ENCODE results near the gene KCTD6. TPM values are rescaled to one million over a fixed set of nuclear protein-coding genes. Genes with fewer than 3 reads are reported as not detected.
A peak's percentile ranks its signal among the peaks of the same experiment; 100 is the strongest.

KCTD6 gene
- total RNA-seq, 6 experiments from 2014 or later = 6.4 to 9.6 (median 7.4) TPM

DNA sequence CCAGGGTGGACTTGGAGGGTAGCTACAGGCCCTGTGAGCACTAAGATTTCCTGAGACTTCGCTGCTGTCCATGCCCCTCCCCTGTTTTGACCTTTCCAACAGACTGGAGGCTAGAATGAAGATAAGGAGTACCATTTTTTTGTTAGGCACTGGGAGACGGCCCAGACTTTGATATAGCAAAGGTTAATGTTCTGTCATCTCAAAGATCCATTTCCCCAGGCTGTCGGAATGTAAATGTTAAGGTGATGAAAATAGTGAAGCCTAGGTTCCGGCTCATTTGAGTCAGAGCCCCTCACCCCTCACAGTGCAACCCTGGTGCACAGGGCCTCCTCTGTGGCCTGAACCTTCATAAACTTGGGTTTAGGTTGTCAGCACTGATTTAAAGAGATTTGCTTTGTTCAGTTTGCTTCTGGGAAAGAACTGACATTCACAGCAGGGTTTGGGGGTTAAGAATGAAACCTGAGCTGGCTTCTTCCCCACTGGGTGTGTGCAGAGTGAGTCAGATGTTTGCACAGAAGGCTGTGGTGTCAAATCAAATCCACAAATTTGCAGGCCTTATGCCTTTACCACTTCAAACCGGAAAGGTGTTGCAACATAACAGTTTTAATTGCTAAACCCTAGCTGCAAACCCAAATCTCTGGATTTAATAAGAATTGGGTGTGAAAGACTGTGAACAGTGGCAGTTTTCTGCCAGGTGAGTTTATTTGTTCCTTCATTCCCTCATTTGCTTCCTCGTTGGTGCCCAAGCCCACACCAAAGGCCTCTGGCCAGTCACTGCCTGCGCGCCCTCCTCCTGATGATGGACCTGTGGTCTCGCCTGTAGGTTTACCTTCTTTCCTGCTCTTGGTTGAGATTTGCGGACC is 20.6 kb upstream of the KCTD6 start:
- Mint-ChIP-seq H3K4me1 (ENCODE audit: low read depth) (peaks cover 16% of the 10 kb centered on the region), H3K27ac (no peak overlapping the region), H3K9me3 (no peaks in the 10 kb centered on the region), H3K4me3 (no peak overlapping the region; the same call in 1 of the 2 replicates), H3K27me3 (ENCODE audit: insufficient read depth) (peaks cover 8% of the 10 kb centered on the region), H3K36me3 (ENCODE audit: low read depth) (no peaks in the 10 kb centered on the region)
- TF ChIP-seq, protein P1, sequence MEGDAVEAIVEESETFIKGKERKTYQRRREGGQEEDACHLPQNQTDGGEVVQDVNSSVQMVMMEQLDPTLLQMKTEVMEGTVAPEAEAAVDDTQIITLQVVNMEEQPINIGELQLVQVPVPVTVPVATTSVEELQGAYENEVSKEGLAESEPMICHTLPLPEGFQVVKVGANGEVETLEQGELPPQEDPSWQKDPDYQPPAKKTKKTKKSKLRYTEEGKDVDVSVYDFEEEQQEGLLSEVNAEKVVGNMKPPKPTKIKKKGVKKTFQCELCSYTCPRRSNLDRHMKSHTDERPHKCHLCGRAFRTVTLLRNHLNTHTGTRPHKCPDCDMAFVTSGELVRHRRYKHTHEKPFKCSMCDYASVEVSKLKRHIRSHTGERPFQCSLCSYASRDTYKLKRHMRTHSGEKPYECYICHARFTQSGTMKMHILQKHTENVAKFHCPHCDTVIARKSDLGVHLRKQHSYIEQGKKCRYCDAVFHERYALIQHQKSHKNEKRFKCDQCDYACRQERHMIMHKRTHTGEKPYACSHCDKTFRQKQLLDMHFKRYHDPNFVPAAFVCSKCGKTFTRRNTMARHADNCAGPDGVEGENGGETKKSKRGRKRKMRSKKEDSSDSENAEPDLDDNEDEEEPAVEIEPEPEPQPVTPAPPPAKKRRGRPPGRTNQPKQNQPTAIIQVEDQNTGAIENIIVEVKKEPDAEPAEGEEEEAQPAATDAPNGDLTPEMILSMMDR (IDR thresholded peaks at IDR 0.05) = no peak
- DNase-seq = peak; percentile 71

DNA sequence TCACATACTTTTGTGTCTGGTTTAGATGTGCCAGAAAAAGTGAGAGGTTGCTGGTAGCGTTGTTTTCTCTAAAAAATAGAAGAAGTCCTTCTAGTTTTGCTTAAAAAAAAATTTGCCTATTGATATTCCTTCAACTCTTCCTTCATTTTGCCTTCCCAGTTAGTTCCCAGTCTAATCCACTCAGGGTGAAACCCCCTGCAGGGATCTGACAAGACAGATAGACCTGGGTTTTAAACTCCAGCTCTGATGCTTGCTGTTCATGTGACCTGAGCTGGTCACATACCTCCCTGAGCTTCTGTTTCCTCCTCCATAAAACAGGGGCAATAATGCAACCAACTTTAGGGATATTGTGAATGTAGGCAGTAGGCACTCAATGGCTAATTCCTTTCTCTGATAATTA is 18.6 kb upstream of the KCTD6 start:
- no peak overlapping the region for H3K27ac Mint-ChIP-seq
- H3K4me1 Mint-ChIP-seq (ENCODE audit: low read depth) = peaks cover 16% of the 10 kb centered on the region
- H3K4me3 Mint-ChIP-seq = no peak overlapping the region
- TF ChIP-seq, protein P1 (IDR thresholded peaks at IDR 0.05) = no peak
- H3K27me3 Mint-ChIP-seq (ENCODE audit: insufficient read depth) = peaks cover 13% of the 10 kb centered on the region
- no peaks in the 10 kb centered on the region for H3K9me3 Mint-ChIP-seq
- H3K36me3 Mint-ChIP-seq (ENCODE audit: low read depth) = no peaks in the 10 kb centered on the region
- DNase-seq = no peak

- peaks cover 16% of the 10 kb centered on the region for H3K4me1 Mint-ChIP-seq (ENCODE audit: low read depth)
- H3K36me3 Mint-ChIP-seq (ENCODE audit: low read depth) = 0 out of 2 replicates have a peak, but pooled peaks cover 1% of the 10 kb centered on the region
- TF ChIP-seq, protein P1 (IDR thresholded peaks at IDR 0.05) = no peak
- peaks cover 17% of the 10 kb centered on the region for H3K27me3 Mint-ChIP-seq (ENCODE audit: insufficient read depth)
- no peak overlapping the region for H3K27ac Mint-ChIP-seq
- no peak for DNase-seq
- H3K9me3 Mint-ChIP-seq = 0 out of 2 replicates have a peak, but pooled peaks cover under 1% of the 10 kb centered on the region
- no peak overlapping the region for H3K4me3 Mint-ChIP-seq
Observed at GRCh38 chr3:58474348-58474911, 17.5 kb upstream of the KCTD6 start.

- Mint-ChIP-seq H3K9me3 (0 out of 2 replicates have a peak, but pooled peaks cover 5% of the 10 kb centered on the region), H3K27me3 (ENCODE audit: insufficient read depth) (peaks cover 17% of the 10 kb centered on the region), H3K4me1 (ENCODE audit: low read depth) (peaks cover 16% of the 10 kb centered on the region), H3K4me3 (no peak overlapping the region), H3K27ac (no peak overlapping the region), H3K36me3 (ENCODE audit: low read depth) (0 out of 2 replicates have a peak, but pooled peaks cover 4% of the 10 kb centered on the region)
- no peak for DNase-seq
- TF ChIP-seq, protein P1 (IDR thresholded peaks at IDR 0.05) = no peak
Observed at GRCh38 chr3:58474967-58475578, 16.8 kb upstream of the KCTD6 start.

GRCh38 chr3:58478781-58479180 is 13.1 kb upstream of the KCTD6 start:
- H3K27me3 Mint-ChIP-seq (ENCODE audit: insufficient read depth) = peaks cover 25% of the 10 kb centered on the region
- peaks cover 14% of the 10 kb centered on the region; the same call in 1 of the 2 replicates for H3K9me3 Mint-ChIP-seq

More at GRCh38 chr3:58478781-58479180, 13.1 kb upstream of the KCTD6 start:
- Mint-ChIP-seq H3K36me3 (ENCODE audit: low read depth) (peaks cover 7% of the 10 kb centered on the region; the same call in 1 of the 2 replicates), H3K4me1 (ENCODE audit: low read depth) (no peaks in the 10 kb centered on the region), H3K4me3 (no peak overlapping the region), H3K27ac (no peak overlapping the region)
- TF ChIP-seq, protein P1 (IDR thresholded peaks at IDR 0.05) = no peak
- no peak for DNase-seq

Data from HFFc6 (cell line).